GM23338 (cell line): Measurements from ENCODE around the gene OR5AR1. TPM values are rescaled to one million over a fixed set of nuclear protein-coding genes. Genes with fewer than 3 reads are reported as not detected.

ENCODE experiments used
- ATAC-seq: fragments of 200-7000 bp; cut with Tn5 transposase; 3 replicates; pipeline ENCODE4 v1.9.1; 2020
- DNase-seq: peaks from one replicate; pipeline ENCODE4 v3.0.0-alpha.2; 2015; ENCODE audit warnings: low spot score
- H2AFZ ChIP-seq: fragments of 200-600 bp; sonication (generic); 2 replicates; pipeline ENCODE4 v1.8.0; 2016; ENCODE audit warnings: antibody characterized with exemption, mild to moderate bottlenecking, moderate library complexity
- H3F3A ChIP-seq: fragments of 200-600 bp; sonication (generic); replicated peaks from 2 replicates; pipeline ENCODE4 v1.8.0; 2017; ENCODE audit warnings: antibody characterized with exemption, mixed run types, low read depth
- H3K27ac ChIP-seq: fragments of 200-600 bp; sonication (generic); 2 replicates; pipeline ENCODE4 v1.6.1; 2016; ENCODE audit warnings: low read depth
- H3K27me3 ChIP-seq: fragments of 200-600 bp; sonication (generic); 2 replicates; pipeline ENCODE4 v1.8.0; 2016; ENCODE audit warnings: mild to moderate bottlenecking, mixed run types, moderate library complexity; ENCODE audit not compliant: insufficient read depth
- H3K36me3 ChIP-seq: fragments of 200-600 bp; sonication (generic); 2 replicates; pipeline ENCODE4 v1.8.0; 2016; ENCODE audit warnings: mild to moderate bottlenecking; ENCODE audit not compliant: insufficient read depth
- H3K4me1 ChIP-seq: fragments of 200-600 bp; sonication (generic); 2 replicates; pipeline ENCODE4 v1.8.0; 2016; ENCODE audit warnings: mild to moderate bottlenecking, moderate library complexity; ENCODE audit not compliant: insufficient read depth
- H3K4me2 ChIP-seq: fragments of 200-600 bp; sonication (generic); 2 replicates; pipeline ENCODE4 v1.7.1; 2017; ENCODE audit warnings: mixed run types
- H3K4me3 ChIP-seq: fragments of 200-600 bp; sonication (generic); 2 replicates; pipeline ENCODE4 v1.6.1; 2016; ENCODE audit warnings: mixed run types
- H3K79me2 ChIP-seq: fragments of 200-600 bp; sonication (generic); replicated peaks from 2 replicates; pipeline ENCODE4 v1.8.0; 2017; ENCODE audit warnings: mild to moderate bottlenecking; ENCODE audit not compliant: insufficient read depth
- H3K9me2 ChIP-seq: fragments of 200-600 bp; sonication (generic); 2 replicates; pipeline ENCODE4 v1.8.0; 2017; ENCODE audit not compliant: insufficient read depth
- H4K20me1 ChIP-seq: fragments of 200-600 bp; sonication (generic); replicated peaks from 2 replicates; pipeline ENCODE4 v1.8.0; 2017; ENCODE audit warnings: mild to moderate bottlenecking; ENCODE audit not compliant: insufficient read depth
- H3K27ac Mint-ChIP-seq: 2 replicates; pipeline ENCODE4 v1.8.0; 2020; ENCODE audit warnings: inconsistent platforms, mild to moderate bottlenecking, moderate library complexity, mixed read lengths
- H3K27me3 Mint-ChIP-seq: 3 replicates; pipeline ENCODE4 v1.8.0; 2022; ENCODE audit warnings: low read depth, mild to moderate bottlenecking, moderate library complexity, mixed read lengths, inconsistent platforms; ENCODE audit not compliant: insufficient read depth, poor library complexity
- H3K36me3 Mint-ChIP-seq: 3 replicates; pipeline ENCODE4 v1.8.0; 2021; ENCODE audit warnings: low read depth, mild to moderate bottlenecking, inconsistent platforms, moderate library complexity, mixed read lengths
- H3K4me1 Mint-ChIP-seq: 3 replicates; pipeline ENCODE4 v1.8.0; 2020; ENCODE audit warnings: mild to moderate bottlenecking, inconsistent platforms, mixed read lengths
- H3K4me3 Mint-ChIP-seq: 3 replicates; pipeline ENCODE4 v1.8.0; 2021; ENCODE audit warnings: moderate library complexity, mild to moderate bottlenecking, inconsistent platforms, mixed read lengths
- H3K9me3 Mint-ChIP-seq: 3 replicates; pipeline ENCODE4 v1.8.0; 2020; ENCODE audit warnings: moderate library complexity, mild to moderate bottlenecking, inconsistent platforms, mixed read lengths
- CREB1 ChIP-seq: fragments of 250-450 bp; sonication (Bioruptor Pico); IDR thresholded peaks from 2 replicates; pipeline ENCODE4 v1.5.0; 2020; ENCODE audit warnings: low read depth, mild to moderate bottlenecking, moderate library complexity
- CTCF ChIP-seq, 2 experiments: fragments of 200-600 bp in 1 of 2; sonication (generic) in 1 of 2; conservative IDR thresholded peaks; 2 replicates each; pipeline versions ENCODE4 v1.5.1 to v1.6.1; 2016 to 2017; ENCODE audit warnings: antibody characterized with exemption in 2 of 2, low read depth in 2 of 2, mild to moderate bottlenecking in 2 of 2, moderate library complexity in 1 of 2
- ETS1 ChIP-seq: IDR thresholded peaks from 2 replicates; pipeline ENCODE4 v1.6.1; 2016; ENCODE audit warnings: antibody characterized with exemption
- EZH2 ChIP-seq: fragments of 200-600 bp; sonication (generic); IDR thresholded peaks from one replicate; pipeline ENCODE4 v1.8.0; 2017; ENCODE audit warnings: antibody characterized with exemption, mild to moderate bottlenecking, low read depth; ENCODE audit not compliant: unreplicated experiment
- EZH2phosphoT487 ChIP-seq: fragments of 200-600 bp; sonication (generic); IDR thresholded peaks from one replicate; pipeline ENCODE4 v1.8.1; 2018; ENCODE audit warnings: antibody characterized with exemption; ENCODE audit not compliant: unreplicated experiment
- JUNB ChIP-seq: IDR thresholded peaks from one replicate; pipeline ENCODE4 v1.6.1; 2016; ENCODE audit warnings: antibody characterized with exemption; ENCODE audit not compliant: unreplicated experiment
- NANOG ChIP-seq: IDR thresholded peaks from 2 replicates; pipeline ENCODE4 v1.6.1; 2016; ENCODE audit warnings: antibody characterized with exemption, borderline replicate concordance
- REST ChIP-seq: IDR thresholded peaks from one replicate; pipeline ENCODE4 v1.6.1; 2018; ENCODE audit warnings: antibody characterized with exemption; ENCODE audit not compliant: unreplicated experiment
- ZNF114 ChIP-seq: fragments of 250-450 bp; sonication (Bioruptor Pico); IDR thresholded peaks from 2 replicates; pipeline ENCODE4 v1.5.0; 2020; ENCODE audit warnings: mild to moderate bottlenecking, moderate library complexity
- polyA plus RNA-seq: library from polyadenylated mRNA; unstranded; fragments of >200 nt; fragmentation: Nextera tagmentation; extraction: Ambion mirVana; gene quantifications from 2 replicates; pipeline ENCODE4 v1.2.1, GENCODE V29; 2016
- total RNA-seq: library from RNA; depleted of rRNA; stranded (reverse); fragments of >200 nt; shearing (Covaris generic); gene quantifications from 2 replicates; pipeline ENCODE4 v1.2.3, GENCODE V29; 2014

Gene OR5AR1
- total and polyA plus RNA-seq, 2 experiments from 2014 or later, result not detected

- no peak overlapping the region for H3K4me3 ChIP-seq
- H3K9me2 ChIP-seq, result no peaks in the 10 kb centered on the region
- H2AFZ ChIP-seq, result no peak overlapping the region
- DNase-seq, result peak; percentile 83
- H3F3A ChIP-seq, result no peaks in the 10 kb centered on the region
- Mint-ChIP-seq H3K4me1 (peaks cover 2% of the 10 kb centered on the region; the same call in 2 of the 3 replicates), H3K36me3 (no peaks in the 10 kb centered on the region), H3K27me3 (no peaks in the 10 kb centered on the region), H3K9me3 (no peaks in the 10 kb centered on the region), H3K27ac (no peak overlapping the region), H3K4me3 (no peak overlapping the region)
- TF ChIP-seq CTCF (conservative IDR thresholded peaks at IDR 0.05; ENCODE audit: low read depth in 2 of 2) (peak; percentile 60 to 86), CREB1 (no peak), EZH2phosphoT487 (no peak), ZNF114 (no peak)
- no peaks in the 10 kb centered on the region for H3K27me3 ChIP-seq
- no peaks in the 10 kb centered on the region for H3K36me3 ChIP-seq
- H4K20me1 ChIP-seq, result no peaks in the 10 kb centered on the region
- no peak overlapping the region; the same call in 1 of the 2 replicates for H3K27ac ChIP-seq
- H3K79me2 ChIP-seq, result no peaks in the 10 kb centered on the region
- ATAC-seq, result peak; percentile 85
- H3K4me1 ChIP-seq, result no peaks in the 10 kb centered on the region
- no peak overlapping the region for H3K4me2 ChIP-seq
These were observed 38.8 kb upstream of the OR5AR1 start for GRCh38 chr11:56624661-56625110.

GRCh38 chr11:56625946-56626345 lies 37.5 kb upstream of the OR5AR1 start:
- TF ChIP-seq NANOG, result no peak
- no peak for TF ChIP-seq EZH2phosphoT487
- no peak for TF ChIP-seq EZH2
- no peak for TF ChIP-seq ZNF114
- no peak for TF ChIP-seq REST
- no peak for TF ChIP-seq JUNB
- no peak for TF ChIP-seq ETS1
- TF ChIP-seq CREB1, result no peak
- no peak for ATAC-seq

More at GRCh38 chr11:56625946-56626345, 37.5 kb upstream of the OR5AR1 start:
- no peaks in the 10 kb centered on the region for H3K36me3 Mint-ChIP-seq
- Histone ChIP-seq H3K9me2 (no peaks in the 10 kb centered on the region), H3K79me2 (no peaks in the 10 kb centered on the region), H3K27me3 (no peaks in the 10 kb centered on the region), H3K4me3 (no peak overlapping the region), H3K4me2 (no peak overlapping the region), H3K27ac (no peak overlapping the region), H2AFZ (no peak overlapping the region), H3K4me1 (no peaks in the 10 kb centered on the region), H3K36me3 (no peaks in the 10 kb centered on the region), H3F3A (no peaks in the 10 kb centered on the region), H4K20me1 (no peaks in the 10 kb centered on the region)
- H3K4me1 Mint-ChIP-seq, result no peaks in the 10 kb centered on the region; the same call in 2 of the 3 replicates
- H3K4me3 Mint-ChIP-seq, result no peak overlapping the region
- no peak overlapping the region for H3K27ac Mint-ChIP-seq
- H3K27me3 Mint-ChIP-seq, result no peaks in the 10 kb centered on the region
- DNase-seq, result no peak
- H3K9me3 Mint-ChIP-seq, result no peaks in the 10 kb centered on the region
